ENCODE data around the gene SPIRE2. TPM values are rescaled to one million over a fixed set of nuclear protein-coding genes. Genes with fewer than 3 reads are reported as not detected.

SPIRE2 gene
- total and polyA plus RNA-seq, 2 donors (not counting 1 experiment from before 2014, with no cell fraction given) = 0.98 to 2.0 TPM

- no peak overlapping the region for H3K9ac ChIP-seq (ENCODE audit: low read length)
- no peaks in the 10 kb centered on the region for H3K36me3 ChIP-seq (replicated peaks in 1 of 2; ENCODE audit: control extremely low read depth in 1 of 2, control insufficient read depth in 1 of 2, extremely low read depth in 1 of 2, insufficient read depth in 2 of 2, low read length in 1 of 2)
- intact Hi-C loops (cut with micrococcal nuclease) = loop anchor here (1.0 kb wide), 1 partner anchor 13 kb away; the partner anchor contains the start of gene FANCA
- no peak overlapping the region for H3K27ac ChIP-seq (ENCODE audit: low read length in 2 of 2)
- no peak overlapping the region for H3K4me3 ChIP-seq (ENCODE audit: control extremely low read depth in 1 of 5, extremely low read depth in 1 of 5, insufficient read depth in 1 of 5, low read depth in 2 of 5, low read length in 4 of 5)
- peak overlapping the region; percentile 70 for H3K4me2 ChIP-seq (replicated peaks; ENCODE audit: low read depth, low read length, poor library complexity, severe bottlenecking)
- H3K79me2 ChIP-seq (ENCODE audit: control insufficient read depth, insufficient read depth, low read length) = no peaks in the 10 kb centered on the region
- ChIA-PET POLR2A (interaction anchor here (0.6 to 1.4 kb wide), 2 partner anchors 8 to 44 kb away, joined by 4 to 9 read pairs; partner anchors contain the start of gene TCF25), CTCF (interaction anchor here (0.6 kb wide), 1 partner anchor 15 kb away, joined by 3 read pairs; no protein-coding TSS in a partner anchor)
- H3K27ac Mint-ChIP-seq = no peak overlapping the region
- H3K4me3 Mint-ChIP-seq = peak overlapping the region; percentile 70
- peaks cover 8 to 9% of the 10 kb centered on the region in 2 donors for H3K4me1 ChIP-seq (ENCODE audit: control insufficient read depth in 2 of 2, insufficient read depth in 2 of 2, low read length in 2 of 2)
- DNase-seq (no peak), ATAC-seq (ENCODE audit: low read depth) (no peak)
- H3K9me3 Mint-ChIP-seq (ENCODE audit: insufficient read depth) = no peaks in the 10 kb centered on the region
- H4K20me1 ChIP-seq (ENCODE audit: control insufficient read depth, insufficient read depth, low read length, poor library complexity, severe bottlenecking) = no peaks in the 10 kb centered on the region
- H3K27me3 Mint-ChIP-seq = peaks cover 27% of the 10 kb centered on the region
- WGBS (ENCODE audit: insufficient coverage) = 27% methylated on average over 18 of the region's 26 CpGs
- TF ChIP-seq CTCF (IDR thresholded peaks at IDR 0.05) = no peak
- TF ChIP-seq EZH2 (IDR thresholded peaks at IDR 0.05; ENCODE audit: borderline replicate concordance, insufficient read depth, low read depth, low read length, poor library complexity, severe bottlenecking) = no peak
- peaks cover 6% of the 10 kb centered on the region for H3K4me1 Mint-ChIP-seq
- H2AFZ ChIP-seq (ENCODE audit: insufficient read depth, low read depth, low read length, poor library complexity, severe bottlenecking) = no peak overlapping the region
- H3K27me3 ChIP-seq (replicated peaks in 1 of 4; ENCODE audit: control extremely low read depth in 1 of 4, control insufficient read depth in 3 of 4, insufficient read depth in 4 of 4, low read length in 3 of 4) = peaks cover 0 to 51% (median 12%) of the 10 kb centered on the region in 4 experiments
- peaks cover 0 to 12% (median 0%) of the 10 kb centered on the region in 3 donors for H3K9me3 ChIP-seq (ENCODE audit: control extremely low read depth in 1 of 3, control insufficient read depth in 2 of 3, insufficient read depth in 1 of 3, low read length in 2 of 3)
Observed at GRCh38 chr16:89828870-89829629, 775 bp downstream of the SPIRE2 start.
